ENCODE measurements around the gene PAX9.
A peak's percentile ranks its signal among the peaks of the same experiment; 100 is the strongest.

PAX9 gene

DNA sequence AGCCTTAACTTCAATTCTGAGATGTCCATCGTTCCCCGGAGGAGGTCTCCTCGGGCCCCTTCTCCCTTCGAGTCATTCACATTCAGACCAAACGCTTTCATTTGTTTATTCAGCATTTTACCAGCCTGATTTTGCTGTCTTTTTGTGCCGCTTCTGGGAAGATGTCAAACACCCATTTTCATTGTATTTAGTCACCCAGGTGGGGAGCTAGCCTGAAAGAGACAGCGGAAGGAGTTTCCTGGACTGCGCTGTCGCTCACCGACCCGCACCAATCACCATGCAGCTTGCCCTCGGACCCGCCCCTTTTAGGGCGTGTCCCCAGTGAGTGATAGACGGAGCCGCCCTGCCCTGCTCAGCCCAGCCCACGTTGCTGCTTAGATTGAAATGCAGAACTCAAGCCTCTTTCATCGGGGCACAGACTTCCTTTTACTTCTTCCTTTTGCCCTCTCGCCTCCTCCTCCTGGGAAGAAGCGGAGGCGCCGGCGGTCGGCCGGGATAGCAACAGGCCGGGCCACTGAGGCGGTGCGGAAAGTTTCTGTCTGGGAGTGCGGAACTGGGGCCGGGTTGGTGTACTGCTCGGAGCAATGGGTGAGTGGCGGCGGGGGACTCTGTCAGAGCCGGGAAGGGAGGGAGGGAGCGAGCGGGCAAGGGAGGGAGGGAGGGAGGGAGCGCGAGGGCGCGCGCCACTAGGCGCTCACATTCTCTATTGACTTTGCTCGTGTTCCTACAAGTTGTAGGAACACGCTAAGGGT lies at the start of gene PAX9:
TSS of gene PAX9 (plus strand) at position 355 of the 752 bp plus-strand sequence. CDS start at position 585, 230 bp downstream.
- peak; percentile 100 for DNase-seq

DNA sequence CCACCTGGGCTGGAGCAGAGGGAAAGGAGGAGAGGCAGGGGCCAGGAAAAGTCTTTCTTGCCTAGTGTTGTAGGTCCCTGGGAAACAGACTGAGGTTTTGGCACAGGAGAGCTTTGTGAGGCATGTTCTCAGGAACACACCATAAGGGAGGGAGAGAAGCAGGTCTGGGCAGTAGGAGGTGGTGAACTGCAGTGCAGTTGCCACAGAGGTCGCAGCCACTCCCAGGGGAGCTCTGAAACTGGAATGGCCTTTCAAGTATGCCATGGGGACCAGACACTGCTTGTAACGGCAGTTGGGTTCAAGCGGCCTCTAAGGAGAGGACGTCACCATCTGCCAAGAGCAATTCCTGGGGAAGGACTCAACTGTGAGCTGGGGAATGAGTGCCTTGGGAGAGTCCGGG lies 43.8 kb upstream of the PAX9 start:
- peak; percentile 30 for DNase-seq

DNA sequence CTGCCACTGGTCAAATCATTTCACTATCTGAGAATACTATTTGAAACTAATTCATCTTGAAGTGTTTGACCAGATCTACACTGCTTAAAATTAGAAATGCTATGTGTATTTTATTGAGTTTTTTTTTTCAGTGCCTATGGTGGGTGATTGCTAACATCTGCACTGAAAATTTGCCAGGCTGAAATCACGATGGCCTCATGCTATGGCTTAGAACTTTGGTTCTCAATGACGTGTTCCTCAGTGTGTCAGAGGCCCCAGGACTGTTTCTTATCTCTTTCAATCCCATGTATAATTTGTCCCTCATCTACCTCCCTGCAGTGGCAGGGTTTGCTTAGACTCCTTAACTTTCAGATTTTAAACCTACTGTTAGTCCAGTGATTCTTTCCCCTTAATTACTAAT lies 43.0 kb upstream of the PAX9 start:
- no peak for DNase-seq

DNA sequence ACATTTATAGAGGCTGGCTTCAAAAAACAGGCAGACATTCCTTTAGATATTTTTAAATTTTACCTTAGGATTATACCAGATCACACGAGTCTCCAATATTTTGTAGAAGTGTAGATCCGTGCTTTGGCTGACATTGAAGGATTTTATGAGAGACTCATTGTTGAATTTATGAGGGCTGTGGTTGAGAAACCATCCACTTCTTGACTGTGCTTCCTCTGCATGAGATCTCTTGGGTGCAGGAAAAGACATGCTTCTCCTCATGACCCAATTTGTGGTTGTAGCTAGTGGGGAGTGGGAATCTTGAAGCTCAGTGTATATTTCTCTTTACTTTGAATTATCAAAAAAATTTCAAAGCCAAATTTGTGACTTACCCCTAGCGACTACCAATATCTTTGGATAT lies 42.5 kb upstream of the PAX9 start:
- peak; percentile 52 for DNase-seq

DNA sequence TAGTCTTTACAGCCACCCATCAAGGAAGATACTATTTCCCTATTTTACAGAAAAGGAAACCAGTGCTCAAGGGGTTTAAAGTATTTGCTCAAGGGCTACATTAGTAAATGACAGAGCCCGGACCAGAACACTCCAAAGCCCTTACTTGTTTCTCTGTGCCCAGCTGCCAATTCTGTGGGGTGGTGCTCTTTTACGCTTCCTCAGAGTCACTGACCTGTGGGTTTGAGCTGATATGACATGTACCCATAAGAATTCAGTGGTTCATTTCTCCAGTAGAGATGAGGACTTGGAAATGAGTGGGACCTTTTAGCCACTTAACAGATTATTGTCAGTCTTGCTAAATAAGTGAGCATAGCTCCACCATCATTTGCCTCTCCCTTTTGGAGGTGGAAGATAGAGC lies 41.8 kb upstream of the PAX9 start:
- DNase-seq = peak; percentile 71

DNA sequence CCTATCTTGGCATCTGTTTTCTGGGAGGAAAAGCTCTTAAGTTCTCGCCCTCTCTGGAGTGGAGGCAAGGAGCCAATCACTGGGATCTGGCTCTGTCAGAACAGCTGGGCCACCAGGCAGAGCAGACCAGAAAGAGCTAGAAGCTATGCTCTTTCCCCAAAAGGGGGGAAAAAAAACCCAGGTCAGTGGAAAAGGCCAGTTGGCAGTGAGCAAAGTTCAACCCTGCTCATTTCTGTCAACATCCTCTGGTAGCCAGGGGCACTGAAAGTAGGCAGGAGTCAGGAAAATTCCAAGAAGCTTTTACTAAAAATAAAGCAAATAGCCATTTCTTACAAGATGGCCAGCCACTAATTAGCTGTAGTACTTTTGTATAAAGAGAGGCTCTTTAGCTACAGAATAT lies 36.6 kb upstream of the PAX9 start:
- DNase-seq = peak; percentile 83

DNA sequence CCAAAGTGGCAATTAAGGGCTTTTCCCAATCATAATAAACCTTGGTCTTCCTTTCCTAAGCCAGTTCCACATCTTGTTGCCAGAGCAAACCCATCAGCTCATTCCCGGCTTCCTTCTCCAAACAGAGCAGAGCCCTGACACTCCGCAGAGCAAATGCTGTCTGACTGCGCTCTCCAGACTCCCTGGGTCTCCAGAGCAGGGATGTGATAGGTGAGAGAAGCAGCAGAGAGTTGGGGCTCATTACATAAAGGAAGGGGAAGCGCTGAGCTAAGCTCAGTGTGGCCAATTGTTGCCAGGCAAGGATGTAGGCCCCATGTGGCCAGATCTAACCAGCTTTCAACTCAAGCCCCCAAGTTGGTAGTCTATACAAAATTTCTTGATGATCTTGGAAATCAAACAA lies 36.2 kb upstream of the PAX9 start:
- peak; percentile 88 for DNase-seq

DNA sequence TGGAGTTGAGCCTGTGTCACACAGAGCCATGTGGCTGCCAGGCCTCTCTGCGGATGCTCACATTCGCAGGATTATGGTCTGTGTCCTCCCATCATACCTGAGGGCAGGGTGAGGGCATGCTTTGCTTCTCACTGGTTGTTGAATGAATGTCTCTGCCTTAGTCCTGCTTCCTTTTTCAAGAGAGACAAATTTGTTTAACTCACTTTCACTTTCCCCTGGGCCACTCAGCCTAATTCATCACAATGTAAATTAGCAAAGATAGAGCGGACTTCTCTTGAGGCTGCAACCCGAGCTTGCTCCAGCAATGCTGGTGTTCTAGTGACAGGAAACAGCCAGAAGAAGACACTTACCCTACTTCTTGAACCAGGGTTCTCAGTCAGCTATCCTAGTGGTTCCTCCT lies 35.5 kb upstream of the PAX9 start:
- peak; percentile 39 for DNase-seq

DNA sequence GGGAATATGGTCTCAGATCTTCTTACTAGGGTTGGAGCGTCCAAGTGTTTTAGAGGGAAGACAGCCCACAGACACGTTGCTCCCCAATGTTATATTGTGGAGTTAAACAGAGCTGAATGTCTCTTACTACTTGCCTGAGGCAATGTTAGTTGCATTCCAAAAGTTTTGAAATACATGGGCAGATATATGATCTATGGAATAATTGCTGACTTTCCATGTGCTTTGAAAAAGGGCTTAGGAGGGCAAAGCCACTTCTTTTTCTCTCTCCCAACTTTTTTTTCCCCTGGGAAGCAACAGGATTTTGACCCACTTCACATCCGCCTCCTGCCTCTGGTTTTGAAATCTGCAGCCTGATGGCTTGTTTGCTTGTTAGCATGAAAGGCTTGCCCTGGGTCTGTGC lies 33.7 kb upstream of the PAX9 start:
- no peak for DNase-seq

DNA sequence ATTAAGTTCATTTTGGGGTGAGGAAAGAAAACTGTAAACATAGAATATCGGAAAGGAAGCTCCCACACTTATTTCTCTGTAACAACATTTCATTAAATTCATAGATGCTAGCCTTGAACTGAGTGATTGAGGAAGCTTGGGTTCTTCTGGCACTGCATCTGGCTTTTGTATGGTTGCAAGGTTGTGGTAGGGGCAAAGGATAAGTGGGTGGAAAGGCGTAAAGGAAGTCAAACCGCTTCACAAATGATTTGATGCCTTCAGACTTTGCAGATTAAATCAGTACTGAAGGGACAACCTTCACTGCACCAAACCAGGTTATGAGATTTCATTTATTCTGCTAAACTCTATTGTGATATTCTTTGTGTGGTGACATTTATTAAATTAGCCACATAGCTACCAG lies 28.1 kb upstream of the PAX9 start:
- DNase-seq = no peak

DNA sequence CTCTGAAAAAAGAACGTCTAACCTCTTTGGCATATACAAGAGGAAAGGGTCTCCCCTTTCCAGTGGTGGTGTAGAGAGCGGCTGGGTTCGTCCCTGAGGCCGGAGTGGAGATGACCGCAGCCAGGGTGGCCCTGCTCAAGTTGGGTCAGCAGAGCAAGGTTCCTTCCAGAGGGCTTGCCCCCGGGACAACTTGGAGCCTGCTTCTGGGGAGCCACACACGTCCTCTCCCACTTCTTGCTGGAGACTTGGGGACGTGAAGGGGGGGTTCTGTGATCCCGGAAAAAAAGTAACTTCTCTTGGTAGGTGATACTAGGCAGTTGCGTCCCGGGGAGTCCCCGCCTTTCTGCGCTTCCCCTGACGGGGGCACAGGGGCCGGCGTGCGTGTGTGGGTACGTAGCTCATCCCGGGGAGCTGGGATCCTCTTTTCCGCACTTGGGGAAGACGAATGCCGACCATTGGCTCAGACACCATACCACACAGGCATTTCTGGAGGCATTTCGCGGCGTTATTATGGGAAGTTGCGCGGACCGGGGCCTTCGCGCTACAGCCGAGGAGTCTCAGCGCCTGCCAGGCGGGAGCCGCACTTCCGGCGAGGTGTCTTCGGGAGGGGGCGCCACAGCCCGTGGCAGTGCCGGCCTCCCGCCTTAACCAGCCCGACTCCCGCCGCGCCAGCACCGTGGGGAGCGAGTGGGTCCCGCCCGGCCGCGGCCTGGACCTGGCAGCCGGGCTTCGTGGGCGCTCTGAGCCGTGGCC lies 14.8 kb upstream of the PAX9 start:
- no peak for DNase-seq

DNA sequence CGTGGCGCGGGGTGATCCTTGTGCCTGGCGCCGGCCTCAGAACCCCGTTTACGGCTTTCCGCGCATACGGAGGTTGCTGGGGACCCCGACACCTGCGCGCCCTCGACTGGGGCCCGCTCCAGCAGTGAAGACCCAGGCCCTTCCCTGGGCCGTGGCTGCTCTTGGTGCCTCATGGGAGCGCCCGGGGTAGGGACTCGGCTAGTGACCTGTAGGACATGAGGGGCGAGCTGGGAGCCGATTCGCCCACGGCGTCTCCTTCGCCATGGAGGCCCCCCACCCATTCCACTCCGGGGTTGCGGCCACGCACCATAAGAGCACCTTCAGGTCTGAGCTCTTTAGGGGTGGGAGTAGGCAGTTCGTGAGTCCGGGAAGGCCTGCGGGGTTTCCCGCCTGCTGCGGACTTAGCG lies 14.2 kb upstream of the PAX9 start:
- no peak for DNase-seq

DNA sequence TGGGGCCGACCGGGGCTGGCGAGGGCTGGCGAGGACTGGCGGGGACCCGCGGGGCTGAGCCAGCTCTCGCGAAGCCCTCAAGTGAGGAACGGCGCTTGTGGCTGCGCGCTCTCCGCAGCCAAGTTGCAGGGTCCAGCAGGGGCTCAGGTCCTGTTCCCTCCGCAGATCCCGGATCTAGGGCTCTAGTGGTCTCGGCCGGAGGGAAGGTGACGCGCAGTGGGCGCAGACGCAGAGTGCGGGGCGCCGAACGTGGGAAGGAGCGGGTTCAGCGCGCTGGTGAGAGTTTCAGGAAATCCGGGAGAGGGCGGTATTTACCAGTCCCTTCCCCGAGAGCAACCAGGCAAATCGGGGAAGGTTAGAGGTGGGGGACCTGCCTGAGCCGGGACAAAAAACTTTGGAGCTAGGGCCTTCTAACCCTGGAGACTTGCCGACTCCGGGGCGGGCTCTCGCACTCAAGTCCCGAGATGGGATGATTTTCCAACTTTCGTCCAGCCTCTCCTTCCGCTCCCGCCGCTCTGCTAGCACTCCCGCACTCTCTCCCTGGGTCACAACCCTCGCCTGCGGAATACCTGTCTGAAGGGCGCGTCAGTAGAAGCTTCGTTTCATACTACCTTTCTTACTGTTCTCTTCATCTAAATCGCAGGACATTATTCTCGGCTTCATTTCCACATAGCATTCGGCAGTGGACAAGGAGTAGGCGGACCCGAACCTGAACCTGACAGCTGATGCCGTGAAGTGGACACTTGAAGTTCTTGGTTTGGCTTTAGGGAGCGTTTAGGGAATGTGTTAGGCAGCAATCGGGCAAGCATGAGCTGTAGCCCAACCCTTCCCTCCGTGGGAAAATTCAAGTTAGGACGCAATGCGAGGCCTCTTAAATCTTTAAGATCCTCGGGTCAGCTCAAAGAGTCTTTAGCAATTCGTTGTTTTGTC lies 13.6 kb upstream of the PAX9 start:
- peak; percentile 81 for DNase-seq

DNA sequence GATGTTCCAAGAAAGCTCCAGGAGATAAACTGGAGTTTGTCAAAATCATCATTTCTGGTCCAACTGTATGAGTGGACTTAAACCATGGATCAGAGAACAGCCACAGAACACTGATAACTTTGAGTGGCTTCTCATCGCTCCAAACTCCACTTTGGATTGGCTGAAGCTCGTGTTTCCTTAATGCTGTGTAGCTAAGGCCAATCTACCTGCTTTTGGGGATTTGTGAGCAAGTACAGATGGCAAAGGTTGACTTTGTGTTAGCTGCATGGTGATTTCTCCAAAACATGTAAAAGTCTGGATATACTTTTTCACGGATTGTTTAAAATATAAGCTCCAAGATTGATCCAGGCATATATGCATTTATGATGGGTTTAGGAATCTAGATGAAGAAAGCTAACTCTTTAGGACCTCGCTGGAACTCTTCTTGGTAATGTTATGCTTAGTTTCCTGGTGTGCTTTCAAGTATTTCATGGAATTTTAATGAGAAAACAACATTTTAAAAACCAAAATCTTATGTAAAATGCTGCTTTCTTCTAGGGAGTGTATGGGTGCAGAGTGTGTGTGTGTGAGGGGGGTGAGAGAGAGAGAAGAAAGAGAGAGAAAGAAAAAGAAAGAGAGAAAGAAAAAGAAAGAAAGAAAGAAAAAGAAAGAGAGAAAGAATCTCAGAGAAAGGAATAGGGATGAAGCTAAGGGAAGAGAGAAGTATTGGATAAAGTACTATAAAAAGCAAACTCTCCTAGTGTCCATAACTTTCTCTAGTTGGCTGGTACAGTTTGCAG lies 11.6 kb upstream of the PAX9 start:
- no peak for DNase-seq

DNA sequence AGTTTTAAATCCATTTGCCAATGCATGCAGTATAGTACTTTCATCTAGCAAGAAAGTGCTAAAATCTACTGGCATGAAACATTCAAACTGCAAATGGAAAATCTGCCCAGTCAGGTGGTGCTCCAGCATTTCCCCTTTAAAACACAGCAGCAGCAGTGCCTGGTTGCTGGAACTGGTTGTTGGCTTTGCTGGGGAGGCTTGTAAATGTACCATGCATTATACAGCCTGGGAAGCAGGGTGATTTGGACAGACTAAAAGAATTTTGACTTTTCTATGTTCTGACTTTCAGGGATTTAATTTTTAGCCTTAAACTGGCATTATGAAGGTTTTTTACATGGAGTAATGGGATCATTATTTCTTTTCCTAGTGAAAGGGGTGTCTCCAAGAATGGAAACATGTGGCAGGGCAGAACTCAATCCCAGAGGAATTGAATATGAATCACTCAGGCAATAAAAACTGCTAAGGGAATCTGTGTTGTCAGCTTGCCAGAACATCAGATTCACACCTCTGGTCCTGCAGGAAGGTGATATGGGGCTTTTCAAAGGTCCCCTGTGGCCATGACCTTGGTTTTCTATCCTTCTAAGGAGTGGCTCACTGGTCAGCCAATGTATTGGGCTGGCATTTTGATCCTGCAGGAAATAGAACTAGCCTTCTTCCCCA lies 9.0 kb upstream of the PAX9 start:
- DNase-seq = no peak

DNA sequence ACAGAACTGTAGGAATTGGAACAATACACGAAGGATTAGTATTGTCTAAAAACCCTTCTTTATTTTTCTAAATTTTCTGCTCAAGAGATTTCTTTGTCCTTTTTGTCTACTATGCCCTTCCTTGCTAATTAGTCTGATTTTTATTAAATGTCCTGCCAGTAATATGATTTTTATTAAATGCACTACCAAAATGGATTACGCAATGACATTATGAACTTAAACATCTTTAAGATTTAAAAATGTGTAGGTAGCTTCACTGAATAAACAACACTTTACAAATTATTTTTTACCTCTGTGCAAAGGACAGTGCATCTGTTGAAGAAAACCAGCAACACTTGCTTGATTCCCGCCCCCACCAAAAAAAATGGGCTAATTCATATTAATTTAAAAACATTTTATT lies 8.2 kb upstream of the PAX9 start:
- no peak for DNase-seq

DNA sequence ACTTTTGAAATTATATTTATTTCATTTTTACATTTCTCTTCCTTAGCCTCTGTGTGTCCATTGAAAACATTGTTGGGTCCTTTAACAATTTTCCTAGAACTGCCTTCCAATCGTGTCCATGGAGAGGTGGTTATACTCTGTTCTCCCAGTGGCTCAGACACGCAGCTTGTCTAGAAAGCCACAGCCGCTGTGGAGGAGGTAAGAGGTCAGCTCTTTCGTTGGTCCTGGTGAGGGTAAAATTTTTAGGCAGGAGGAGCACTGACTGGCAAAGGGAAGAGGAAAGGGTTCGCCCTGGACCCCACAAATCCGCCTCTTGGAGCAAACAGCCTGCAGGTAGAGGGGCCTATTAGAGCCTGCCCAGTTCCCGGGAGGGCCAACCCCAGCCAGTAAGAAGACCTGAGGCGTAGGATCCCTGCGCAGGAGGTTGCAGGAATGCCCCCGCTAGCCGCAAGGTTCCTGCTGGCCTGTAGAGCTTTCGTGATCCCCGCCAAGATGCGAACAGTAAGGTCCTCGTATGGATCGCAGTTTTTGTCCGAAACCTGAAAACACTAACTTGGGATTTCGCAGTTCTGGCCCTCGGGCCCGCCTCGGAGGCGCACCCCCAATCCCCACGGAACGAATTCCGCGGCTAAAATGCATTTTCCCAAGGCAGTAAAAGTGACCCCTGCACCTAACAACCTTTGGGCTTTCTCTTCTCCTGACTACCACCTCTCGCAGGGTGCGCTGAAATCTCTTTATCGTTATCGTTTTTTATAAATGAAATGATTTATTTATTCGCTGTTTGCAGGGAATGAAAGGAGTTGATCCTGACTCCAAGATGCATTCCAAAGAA lies 7.5 kb upstream of the PAX9 start:
- DNase-seq = no peak

DNA sequence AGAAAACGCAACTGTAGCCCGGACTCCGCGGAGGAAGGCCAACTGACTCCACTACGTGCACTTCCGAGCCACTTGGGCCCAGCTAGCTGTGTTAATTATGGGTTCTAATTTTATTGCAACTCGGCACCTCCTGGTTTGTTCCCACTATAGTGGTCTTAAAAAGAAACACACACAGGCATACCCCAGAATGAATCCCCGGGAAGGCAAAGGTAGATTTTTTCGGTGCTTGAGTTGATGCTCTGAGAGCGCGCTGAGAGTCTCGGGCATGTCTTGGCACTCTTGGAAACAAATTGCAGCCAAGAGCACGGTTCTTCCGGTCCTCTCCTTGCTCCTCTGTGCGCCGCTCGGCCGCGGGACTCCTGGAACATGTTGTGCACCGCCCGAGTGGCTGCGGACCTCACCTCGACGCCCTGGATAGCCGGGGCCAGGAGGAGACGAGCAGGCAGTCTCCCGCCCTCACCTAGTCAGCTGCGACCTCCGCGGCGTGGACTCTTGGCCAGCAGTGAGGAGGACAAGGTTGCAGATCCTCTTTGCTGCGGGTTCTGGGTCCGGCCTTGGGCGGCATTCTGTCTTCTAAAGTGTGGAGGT lies 6.8 kb upstream of the PAX9 start:
- no peak for DNase-seq

DNA sequence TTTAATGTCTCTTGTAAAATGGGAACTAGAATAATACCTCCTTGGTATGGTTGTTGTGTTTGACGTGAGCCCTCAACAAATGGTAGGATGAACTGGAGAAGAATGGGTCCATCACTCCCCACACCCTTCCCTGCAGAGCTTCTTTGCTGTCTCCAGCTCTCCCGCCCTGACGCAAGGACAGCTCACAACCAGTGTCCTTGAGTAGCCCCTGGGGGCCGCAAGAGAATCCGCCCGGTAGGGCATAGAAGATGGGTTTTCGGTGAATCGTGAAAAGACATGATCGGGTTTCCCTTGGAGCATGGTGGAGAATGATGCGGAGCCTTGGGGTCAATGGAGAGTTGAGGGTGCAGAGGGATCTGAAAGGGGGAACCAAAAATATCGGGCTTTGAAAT lies 6.1 kb upstream of the PAX9 start:
- no peak for DNase-seq

DNA sequence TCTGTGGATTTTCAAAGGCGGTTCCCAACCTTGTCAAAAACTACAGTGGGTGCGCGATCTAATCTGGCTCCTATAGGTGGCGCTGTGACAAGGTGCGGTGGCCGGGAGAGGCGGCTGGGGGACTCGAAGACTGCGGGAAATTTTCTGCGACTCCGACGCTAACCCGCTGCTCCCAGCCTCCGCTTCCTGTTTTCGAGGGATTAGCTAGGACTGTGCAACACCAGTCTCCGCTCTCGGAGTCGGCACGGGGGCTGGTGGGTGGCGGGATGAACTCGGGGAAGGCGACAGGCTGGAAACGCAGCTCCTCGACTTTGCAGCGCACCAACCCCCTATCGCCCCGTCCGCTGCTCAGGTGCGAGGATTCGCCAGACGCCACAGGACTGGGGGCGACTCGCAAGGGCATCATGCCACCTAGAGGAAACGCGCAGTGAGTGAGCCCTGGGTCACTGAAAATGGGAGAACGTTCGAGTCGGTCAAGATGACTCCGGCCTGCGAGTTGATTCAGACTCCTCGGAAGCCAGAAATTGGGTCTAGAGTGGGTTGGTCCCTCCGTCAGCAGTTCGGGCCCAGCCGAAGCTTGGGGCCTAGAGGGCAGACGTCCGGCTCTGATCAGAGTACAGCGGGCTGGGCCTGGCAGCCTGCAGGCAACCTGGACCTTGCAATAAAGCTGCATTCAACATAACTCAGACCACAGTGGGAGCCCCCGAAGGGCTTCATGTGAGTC lies 5.5 kb upstream of the PAX9 start:
- peak; percentile 92 for DNase-seq

Data from DMS79 (cell line).